CD4-positive, alpha-beta T cell treated with Interleukin-10 for 1 hour (primary cell): ENCODE measurements around the gene CDK5R2.
A peak's percentile ranks its signal among the peaks of the same experiment; 100 is the strongest.
"Not testable (repeated sequence)": the region's sequence is repeated elsewhere in the genome, so short reads cannot be mapped to it uniquely, and the experiment has no call there.

Experiments used
- DNase-seq: peaks from one replicate; pipeline ENCODE4 v3.0.0-alpha.2; 2020

CDK5R2 gene

DNA sequence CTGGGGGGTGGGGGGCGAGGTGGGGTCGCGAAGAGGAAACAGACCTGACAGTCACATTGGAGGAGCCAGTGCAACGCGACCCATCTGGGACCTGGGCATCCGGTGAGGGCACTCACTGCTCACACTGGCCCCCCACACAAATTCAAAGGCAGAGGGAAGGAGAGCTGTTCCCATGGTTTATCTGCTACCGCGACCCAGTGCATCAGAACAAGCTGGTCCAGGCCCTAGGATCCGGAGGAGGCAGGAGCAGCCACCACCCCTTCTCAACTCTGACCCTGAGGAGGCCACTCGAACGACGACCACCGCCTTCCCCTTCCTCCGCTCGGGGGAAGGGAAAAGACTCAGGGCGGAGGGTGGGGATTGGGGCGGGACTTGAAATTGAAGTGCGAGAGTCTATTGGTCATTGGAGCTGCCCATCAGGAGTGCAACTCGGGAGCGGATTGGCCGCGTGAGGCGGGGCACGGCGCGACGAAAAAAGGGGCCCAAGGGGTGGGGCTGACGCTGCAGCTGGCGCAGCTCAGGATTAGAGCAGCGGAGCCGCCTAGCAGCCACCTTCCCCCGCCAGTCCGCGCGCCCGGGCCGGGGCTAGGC lies at the start of gene CDK5R2:
TSS of gene CDK5R2 (plus strand) at position 526 of the 591 bp plus-strand sequence. CDS start 155 bp downstream, outside the sequence.
- DNase-seq = peak; percentile 70

GRCh38 chr2:218910741-218911140 lies 48.7 kb upstream of the CDK5R2 start:
- no peak for DNase-seq

DNA sequence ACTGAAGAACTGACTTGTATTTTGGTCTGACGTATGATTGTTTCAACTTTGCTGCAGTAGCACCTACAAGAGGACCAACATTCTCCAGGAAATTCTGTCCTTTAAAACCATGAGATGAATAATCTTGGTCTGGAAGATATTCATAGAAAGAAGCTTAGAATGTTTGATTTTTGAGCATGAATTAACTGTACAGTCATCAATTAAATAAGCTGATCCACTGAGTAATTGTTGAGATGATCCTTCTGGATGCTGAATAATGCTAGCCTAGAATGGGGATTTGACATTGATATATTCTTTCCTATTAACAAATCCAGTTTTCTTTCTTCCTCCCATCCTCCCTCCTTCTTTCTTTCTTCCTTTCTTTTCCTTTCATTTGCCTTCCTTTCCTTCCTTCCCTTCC lies 39.0 kb upstream of the CDK5R2 start:
- no peak for DNase-seq

DNA sequence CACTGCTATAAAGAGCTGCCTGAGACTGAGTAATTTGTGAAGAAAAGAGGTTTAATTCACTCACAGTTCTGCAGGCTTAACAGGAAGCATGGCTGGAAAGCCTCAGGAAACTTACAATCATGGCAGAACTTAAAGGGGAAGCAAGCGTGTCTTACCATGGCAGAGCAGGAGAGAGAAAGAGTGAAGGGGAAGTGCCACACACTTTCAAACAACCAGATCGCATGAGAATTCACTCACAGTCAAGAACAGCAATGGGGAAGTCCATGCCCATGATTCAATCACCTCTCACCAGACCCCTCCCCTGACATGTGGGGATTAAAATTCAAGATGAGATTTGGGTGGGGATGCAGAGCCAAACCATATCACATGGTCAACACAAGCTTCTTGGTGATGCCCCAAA lies 34.7 kb upstream of the CDK5R2 start:
- DNase-seq = no peak

- DNase-seq = no peak
These were observed 34.0 kb upstream of the CDK5R2 start for GRCh38 chr2:218925434-218925833.

DNA sequence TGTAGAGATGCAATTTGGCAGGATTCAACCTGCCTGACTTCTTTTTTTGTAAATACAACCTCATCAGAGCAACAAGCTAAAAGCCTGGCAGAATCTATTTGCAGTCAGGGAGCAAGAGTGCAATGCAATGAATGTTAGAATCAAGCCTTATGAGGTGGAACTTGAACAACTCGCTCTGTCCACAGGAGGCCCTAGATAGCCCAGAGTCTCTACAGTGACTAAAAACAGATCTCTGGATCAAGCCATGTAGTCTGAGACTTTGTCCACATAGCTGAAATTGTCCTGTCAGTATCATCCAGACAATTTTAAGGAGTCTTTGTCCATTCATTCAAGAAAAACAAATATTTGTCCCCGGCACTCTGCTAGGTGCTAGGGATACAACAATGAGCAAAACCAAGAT lies 32.0 kb upstream of the CDK5R2 start:
- DNase-seq = no peak

DNA sequence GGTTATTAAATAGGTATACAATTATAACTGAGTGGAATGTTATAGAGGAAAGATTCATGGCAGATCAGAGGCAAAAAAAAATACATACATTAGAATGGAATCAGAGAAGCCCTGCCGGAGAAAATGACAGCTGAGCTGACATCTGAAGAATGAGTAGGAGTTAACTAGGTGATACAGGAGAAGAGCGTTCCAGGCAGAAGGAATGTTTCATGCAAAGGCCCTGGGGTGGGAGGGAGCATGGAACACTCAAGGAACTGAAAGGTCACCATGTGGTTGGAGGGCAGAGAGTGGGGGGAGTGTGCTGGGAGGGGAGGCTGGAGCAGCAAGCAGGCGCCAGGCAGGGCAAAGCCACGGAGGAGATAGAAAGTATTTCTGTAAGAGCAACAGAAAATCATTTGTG lies 31.6 kb upstream of the CDK5R2 start:
- no peak for DNase-seq

DNA sequence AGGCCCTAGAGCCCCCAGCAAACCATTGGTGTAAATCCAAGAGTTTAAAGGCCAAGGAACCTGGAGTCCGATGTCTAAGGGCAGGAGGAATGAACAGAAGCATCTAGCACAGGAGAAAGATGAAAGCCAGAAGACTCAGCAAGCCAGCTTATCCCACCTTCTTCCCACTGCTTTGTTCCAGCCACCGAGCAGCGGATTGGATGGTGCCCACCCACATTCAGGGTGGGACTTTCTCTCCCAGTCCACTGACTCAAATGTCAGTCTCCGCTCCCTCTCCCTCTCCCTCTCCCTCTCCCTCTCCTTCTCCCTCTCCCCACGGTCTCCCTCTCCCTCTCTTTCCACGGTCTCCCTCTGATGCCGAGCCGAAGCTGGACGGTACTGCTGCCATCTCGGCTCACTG lies 29.0 kb upstream of the CDK5R2 start:
- not testable (repeated sequence) for DNase-seq

DNA sequence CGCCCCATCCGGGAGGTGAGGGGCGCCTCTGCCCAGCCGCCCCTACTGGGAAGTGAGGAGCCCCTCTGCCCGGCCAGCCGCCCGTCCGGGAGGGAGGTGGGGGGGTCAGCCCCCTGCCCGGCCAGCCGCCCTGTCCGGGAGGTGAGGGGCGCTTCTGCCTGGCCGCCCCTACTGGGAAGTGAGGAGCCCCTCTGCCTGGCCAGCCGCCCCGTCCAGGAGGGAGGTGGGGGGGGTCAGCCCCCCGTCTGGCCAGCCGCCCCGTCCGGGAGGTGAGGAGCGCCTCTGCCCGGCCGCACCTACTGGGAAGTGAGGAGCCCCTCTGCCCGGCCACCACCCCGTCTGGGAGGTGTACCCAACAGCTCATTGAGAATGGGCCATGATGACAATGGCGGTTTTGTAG lies 27.7 kb upstream of the CDK5R2 start:
- DNase-seq = not testable (repeated sequence)

- no peak for DNase-seq
These were observed 14.6 kb upstream of the CDK5R2 start for GRCh38 chr2:218944759-218945404.

DNA sequence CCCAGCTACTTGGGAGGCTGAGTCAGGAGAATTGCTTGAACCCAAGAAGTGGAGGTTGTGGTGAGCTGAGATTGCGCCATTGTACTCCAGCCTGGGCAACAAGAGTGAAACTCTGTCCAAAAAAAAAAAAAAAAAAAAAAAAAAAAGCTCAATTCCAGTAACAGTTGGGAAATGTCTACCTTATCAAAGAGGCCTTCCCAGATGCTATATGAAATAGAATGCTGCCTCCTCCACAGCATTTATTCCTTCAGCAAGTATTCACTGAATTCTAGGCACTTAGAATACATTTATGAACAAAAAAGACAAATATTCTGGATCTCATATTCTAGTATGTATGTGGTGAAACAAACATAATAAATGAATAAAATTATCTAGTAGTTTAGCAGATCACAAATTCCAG lies 12.8 kb upstream of the CDK5R2 start:
- DNase-seq = no peak

GRCh38 chr2:218952160-218952559 lies 7.3 kb upstream of the CDK5R2 start:
- DNase-seq = no peak

DNA sequence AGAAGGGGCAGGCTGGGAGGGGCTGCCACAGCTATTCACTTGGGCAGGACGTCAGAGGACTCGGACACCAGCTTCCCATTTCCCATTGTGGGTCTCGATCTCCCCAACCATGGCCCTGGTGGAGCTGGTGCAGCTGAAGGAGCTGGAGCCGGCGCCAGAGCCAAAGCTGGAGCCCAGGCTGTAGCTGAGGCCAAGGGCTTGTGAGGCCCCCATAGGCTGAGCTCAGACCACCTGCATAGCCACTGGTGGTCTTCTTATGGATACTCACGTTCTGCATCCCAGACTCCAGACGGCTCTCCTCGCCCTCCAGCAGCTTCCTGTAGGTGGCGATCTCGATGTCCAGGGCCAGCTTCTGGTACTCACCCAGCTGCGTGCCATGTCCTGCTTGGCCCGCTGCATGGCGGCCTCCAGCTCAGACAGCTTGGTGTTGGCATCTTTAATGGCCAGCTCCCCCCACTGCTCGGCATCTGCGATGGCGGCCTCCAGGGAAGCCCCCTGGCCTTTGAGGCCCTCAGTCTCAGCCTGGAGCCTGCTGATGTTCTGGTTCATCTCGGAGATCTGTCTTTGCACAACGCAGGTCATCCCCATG lies 6.0 kb upstream of the CDK5R2 start:
- DNase-seq = no peak

DNA sequence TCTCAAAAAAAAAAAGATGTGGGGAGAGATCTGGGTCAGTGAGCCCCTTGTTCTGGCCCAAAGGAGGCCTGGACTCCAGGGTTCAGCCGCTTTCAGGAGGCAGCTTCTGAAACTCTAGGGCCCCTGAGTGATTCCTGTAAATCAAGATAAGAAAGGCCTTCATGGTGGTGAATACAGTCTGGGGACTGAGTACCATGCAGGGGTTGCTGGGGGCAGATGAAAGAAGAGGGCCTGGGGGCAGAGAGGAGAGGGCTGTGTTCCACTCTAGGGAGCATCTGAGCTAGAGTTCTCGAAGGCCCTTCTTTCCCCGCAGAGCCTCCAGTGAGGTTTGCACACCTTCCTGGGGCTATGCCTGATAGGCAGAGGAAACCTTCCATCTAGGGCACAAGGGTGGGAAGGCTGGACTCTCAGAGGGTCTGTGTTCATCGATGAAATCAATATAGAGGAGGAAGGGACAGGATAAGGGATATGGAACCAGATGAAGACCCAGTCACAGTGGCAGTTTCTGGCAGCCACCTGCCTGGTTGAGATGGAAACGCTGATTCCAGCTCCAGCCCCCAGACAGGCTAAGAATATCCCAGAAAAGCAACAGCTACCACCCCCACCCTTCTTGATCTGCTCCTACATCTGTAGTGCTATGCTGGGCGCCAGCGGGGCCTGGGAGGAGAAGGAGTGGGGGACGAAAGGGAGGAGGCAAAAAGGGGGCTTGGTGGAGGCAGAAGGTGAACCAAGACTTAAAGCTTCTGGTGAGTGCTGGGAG lies 4.7 kb upstream of the CDK5R2 start:
- no peak for DNase-seq

GRCh38 chr2:218956039-218956438 lies 3.4 kb upstream of the CDK5R2 start:
- no peak for DNase-seq

- no peak for DNase-seq
These were observed 1.8 kb upstream of the CDK5R2 start for GRCh38 chr2:218957671-218958070.

GRCh38 chr2:218958276-218958675 lies 1.2 kb upstream of the CDK5R2 start:
- DNase-seq = no peak

GRCh38 chr2:218959761-218960308 lies 369 bp downstream of the CDK5R2 start:
- no peak for DNase-seq

DNA sequence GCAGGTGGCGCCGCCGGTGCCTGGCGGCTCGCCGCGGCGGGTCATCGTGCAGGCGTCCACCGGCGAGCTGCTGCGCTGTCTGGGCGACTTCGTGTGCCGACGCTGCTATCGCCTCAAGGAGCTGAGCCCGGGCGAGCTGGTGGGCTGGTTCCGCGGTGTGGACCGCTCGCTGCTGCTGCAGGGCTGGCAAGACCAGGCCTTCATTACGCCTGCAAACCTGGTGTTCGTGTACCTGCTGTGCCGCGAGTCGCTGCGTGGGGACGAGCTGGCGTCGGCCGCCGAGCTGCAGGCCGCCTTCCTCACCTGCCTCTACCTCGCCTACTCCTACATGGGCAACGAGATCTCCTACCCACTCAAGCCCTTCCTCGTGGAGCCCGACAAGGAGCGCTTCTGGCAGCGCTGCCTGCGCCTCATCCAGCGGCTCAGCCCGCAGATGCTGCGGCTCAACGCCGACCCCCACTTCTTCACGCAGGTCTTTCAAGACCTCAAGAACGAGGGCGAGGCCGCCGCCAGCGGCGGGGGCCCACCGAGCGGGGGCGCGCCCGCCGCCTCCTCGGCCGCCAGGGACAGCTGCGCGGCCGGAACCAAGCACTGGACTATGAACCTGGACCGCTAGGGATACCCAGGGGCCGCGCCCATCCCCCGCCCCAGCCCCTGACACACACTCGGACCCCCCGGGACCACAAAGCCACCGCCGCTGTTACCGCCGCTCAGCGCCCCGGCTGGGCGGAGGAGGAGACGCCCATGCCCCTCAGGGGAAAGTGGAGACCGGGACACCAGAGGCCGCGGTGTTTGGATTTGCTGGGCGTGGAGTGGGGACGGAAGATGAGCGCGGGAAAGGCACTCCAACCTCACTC lies 1.1 kb downstream of the CDK5R2 start:
- no peak for DNase-seq

- no peak for DNase-seq
These were observed 1.8 kb downstream of the CDK5R2 start for GRCh38 chr2:218961229-218961628.

GRCh38 chr2:218961651-218962570 lies 2.4 kb downstream of the CDK5R2 start:
- no peak for DNase-seq
